ENCODE measurements around the gene PTCD2. TPM values are rescaled to one million over a fixed set of nuclear protein-coding genes. Genes with fewer than 3 reads are reported as not detected.
A peak's percentile ranks its signal among the peaks of the same experiment; 100 is the strongest.
"Not testable (repeated sequence)": the region's sequence is repeated elsewhere in the genome, so short reads cannot be mapped to it uniquely, and the experiment has no call there.

PTCD2 gene
- total RNA-seq, 1 donor from 2014 or later: 17.3 TPM

DNA sequence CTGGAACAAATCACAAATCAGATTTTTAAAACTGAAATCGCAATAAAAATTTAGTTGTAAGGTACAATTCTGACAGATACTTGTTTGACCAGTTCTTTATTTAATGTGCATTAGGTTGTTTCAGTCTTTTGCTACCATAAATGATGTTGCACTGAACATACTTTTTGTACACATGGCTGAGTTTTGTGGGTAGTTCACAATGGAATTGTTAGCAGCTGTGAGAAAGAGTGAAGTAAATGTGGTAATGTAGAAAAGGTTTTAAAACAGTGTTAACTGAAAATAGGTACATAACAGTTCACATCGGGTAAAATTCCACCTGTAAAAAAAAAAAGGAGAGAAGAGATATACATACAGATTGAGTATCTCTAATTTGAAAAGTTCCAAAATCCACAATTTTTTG is 25.7 kb upstream of the PTCD2 start:
- intact Hi-C loops (cut with DNase I): no loop called here
- no peak for DNase-seq (ENCODE audit: low spot score)

DNA sequence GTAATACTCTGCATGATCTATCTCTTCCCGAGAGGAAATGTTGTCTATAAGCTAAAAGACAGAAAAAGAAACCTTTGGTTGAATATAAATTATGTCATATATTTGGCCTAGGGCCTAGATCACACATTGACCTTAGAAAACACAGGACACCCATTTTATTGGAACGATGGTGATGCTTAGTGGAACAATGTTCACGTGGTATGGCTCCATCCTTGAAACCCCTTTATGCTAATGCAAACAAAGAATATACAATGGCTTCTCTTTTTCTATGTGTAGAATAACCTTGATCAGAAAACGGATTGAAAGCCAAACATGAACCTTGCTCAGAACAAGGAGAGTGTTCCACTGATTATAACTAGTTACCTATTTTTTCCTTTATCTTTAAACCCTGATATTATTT is 24.6 kb upstream of the PTCD2 start:
- DNase-seq (ENCODE audit: low spot score): no peak
- intact Hi-C loops (cut with DNase I): no loop called here

DNA sequence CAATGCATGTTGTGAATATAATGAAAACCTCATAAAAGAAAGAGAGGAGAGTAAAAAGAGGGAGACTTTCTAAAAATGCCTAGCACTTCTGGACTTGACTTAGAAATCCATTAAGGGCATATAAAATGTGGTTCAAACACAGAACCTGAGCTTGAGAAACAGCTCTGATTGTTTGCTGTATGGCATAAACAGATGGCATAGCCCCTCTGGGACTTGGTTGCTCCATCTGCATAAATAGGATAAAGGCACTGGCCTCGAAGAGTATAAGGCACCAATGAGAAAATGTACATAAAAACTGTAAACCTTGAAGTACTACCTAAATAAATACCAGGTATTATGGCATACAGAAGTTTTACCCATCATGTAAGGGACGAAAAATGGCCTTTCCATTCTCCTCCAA is 23.9 kb upstream of the PTCD2 start:
- DNase-seq (ENCODE audit: low spot score): no peak
- intact Hi-C loops (cut with DNase I): no loop called here

DNA sequence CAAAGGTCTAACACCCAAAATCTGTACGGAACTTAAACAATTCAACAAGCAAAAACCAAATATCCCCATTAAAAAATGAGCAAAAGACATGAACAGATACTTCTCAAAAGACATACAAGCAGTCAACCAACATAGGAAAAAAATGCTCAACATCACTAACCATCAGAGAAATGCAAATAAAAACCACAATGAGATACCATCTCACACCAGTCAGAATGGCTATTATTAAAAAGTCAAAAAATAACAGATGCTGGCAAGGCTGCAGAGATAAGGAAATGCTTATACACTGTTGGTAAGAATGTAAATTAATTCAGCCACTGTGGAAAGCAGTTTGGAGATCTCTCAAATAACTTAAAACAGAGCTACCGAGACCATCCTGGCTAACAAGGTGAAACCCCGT is 22.0 kb upstream of the PTCD2 start:
- intact Hi-C loops (cut with DNase I): not testable (repeated sequence)

DNA sequence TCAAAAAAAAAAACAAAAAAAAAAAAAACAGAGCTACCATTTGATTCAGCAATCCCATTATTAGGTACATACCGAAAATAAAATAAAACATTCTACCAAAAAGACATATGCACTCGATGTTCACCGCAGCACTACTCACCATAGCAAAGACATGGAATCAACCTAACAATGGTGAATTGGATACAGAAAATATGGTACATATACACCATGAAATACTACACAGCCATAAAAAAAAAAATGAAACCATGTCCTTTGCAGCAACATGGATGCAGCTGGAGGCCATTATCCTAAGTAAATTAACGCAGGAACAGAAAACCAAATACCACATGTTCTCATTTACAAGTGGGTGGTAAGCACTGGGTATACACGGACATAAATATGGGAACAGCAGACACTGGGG is 21.5 kb upstream of the PTCD2 start:
- intact Hi-C loops (cut with DNase I): no loop called here
- DNase-seq (ENCODE audit: low spot score): no peak

More for the DNA sequence above, 22.0 kb upstream of the PTCD2 start:
- DNase-seq (ENCODE audit: low spot score): not testable (repeated sequence)

DNA sequence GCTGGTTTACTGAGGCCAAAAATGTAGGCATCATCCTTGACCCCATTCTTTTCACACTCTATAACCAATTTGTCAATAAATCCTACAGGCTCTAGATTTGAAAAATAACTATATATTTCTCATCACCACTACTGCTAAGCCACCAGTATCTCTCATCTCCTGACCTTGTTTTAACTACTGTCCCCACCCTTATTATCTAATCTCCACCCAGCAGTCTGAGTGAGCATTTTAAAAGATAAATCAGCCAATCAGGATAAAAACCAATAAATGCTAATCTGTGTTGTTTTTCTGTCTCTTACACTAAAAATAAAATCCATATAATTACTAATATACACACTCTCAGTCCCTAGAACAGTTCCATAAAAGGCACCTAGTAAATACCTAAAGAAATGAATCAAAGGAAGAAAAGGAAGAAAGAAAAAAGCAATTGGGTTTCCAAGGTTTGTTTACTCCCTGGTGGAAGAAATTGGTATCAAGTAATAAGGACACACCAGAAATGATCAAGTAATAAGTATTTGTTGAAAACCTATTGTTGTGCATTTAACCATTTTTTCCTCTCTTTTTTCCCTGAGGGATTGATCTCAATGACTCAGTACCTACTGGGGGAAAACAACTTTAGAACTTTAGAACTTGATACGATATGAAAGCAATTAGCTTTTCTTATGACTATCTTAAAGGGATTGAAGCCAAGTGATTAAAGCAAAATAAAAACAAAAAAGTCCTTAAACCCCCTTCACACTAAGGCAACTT is 19.4 kb upstream of the PTCD2 start:
- intact Hi-C loops (cut with DNase I): no loop called here
- no peak for DNase-seq (ENCODE audit: low spot score)

DNA sequence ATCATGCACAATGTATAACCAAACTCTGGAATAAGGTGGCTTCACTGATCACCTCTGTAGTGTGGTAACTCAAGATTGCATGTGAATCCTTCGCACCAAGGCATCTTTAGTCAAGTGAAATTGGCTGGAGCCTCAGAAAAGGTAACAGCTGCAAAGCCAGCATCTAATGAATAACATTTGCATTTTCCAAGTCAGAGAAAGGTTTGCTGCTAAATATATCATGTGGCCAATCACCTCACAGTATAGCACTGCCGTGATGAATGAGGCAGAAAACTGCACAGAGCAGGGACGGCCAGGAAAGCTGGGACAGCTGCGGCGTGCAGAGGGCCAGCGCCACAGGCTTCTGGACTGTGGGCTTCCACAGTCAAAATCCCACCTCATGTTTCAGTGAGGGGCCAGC is 18.6 kb upstream of the PTCD2 start:
- intact Hi-C loops (cut with DNase I): no loop called here
- no peak for DNase-seq (ENCODE audit: low spot score)

DNA sequence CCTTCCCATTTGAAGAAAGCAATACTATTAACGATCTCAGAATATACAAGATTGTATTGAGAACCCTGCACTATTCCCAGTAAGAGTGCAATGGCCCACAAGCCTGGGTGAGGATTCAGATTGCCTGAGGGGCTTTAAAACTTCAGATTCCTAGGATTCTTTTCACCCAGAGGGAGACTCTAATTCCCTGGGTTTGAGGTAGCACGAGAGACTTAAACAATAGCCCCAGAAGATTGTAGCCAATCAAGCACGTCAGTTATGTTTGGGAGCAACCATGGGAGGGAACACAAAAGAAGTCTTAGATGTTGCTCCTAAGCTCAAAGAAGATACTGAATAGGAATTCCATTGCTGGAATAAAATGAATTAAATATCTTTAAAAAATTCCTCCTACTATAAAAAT is 18.0 kb upstream of the PTCD2 start:
- intact Hi-C loops (cut with DNase I): no loop called here
- DNase-seq (ENCODE audit: low spot score): no peak

DNA sequence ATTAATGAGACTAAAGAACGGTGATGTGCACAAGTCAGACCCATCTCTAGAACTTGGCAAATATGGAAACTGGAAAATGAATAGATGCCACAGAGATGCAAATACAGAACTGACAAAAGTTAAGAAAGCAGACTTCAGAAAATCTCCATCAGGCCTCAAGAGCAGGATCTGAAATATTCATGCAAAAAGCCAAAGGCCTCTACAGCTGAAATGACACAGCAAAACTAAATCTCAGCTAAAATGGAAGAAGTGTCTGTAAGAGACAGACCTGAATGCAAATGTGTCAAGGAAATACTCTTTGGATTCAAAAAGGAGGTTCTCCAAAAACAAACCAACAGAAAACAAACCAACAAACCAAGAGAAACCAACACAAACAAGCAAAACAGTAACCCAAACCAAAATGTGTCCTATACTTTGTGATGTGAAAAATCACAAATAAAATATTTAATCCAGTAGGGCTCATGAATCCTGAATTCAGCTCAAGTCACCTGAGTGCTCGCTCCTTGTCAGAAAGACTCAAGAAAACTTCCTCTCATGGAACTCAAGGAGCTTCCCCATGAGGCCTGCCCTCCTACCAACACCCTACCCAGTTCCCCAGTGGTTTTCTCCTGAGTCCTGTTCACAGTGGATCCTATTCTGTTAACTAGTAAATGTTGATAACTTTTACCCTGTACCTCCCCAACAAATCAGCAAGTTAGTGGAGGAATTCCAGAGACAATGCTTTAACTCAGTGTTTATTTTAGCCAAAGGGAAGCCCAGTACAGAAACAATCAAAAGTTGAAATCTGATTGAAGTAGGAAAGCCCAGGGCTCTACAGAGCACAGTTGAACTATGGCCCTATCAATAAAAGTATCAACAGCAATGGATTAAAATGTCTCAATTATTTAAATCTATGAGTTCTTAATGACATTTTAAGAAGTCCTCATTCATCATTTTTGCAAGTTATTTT is 14.7 kb upstream of the PTCD2 start:
- no peak for DNase-seq (ENCODE audit: low spot score)
- intact Hi-C loops (cut with DNase I): loop anchor here (5.0 kb wide), 1 partner anchor 378 kb away; no protein-coding TSS in a partner anchor

DNA sequence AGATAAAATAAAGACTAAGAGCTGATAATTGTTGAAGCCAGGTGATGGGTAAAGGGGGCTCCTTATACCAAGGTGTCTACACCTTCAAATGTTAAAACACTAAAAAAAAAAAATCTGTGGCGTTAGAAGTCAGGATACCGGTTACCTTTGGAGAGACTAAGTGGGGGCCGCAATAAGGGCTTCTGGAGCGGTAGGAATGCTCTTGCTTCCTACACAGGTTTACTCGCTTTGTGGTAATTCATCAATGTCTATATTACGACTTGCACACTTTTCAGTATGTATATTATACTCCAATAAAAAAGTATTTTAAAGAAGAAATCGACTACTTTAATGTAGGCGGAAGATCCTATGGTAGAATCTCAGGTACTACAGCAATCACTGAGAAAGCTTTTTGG is 12.6 kb upstream of the PTCD2 start:
- intact Hi-C loops (cut with DNase I): loop anchor here (5.0 kb wide), 1 partner anchor 380 kb away; no protein-coding TSS in a partner anchor
- DNase-seq (ENCODE audit: low spot score): no peak

DNA sequence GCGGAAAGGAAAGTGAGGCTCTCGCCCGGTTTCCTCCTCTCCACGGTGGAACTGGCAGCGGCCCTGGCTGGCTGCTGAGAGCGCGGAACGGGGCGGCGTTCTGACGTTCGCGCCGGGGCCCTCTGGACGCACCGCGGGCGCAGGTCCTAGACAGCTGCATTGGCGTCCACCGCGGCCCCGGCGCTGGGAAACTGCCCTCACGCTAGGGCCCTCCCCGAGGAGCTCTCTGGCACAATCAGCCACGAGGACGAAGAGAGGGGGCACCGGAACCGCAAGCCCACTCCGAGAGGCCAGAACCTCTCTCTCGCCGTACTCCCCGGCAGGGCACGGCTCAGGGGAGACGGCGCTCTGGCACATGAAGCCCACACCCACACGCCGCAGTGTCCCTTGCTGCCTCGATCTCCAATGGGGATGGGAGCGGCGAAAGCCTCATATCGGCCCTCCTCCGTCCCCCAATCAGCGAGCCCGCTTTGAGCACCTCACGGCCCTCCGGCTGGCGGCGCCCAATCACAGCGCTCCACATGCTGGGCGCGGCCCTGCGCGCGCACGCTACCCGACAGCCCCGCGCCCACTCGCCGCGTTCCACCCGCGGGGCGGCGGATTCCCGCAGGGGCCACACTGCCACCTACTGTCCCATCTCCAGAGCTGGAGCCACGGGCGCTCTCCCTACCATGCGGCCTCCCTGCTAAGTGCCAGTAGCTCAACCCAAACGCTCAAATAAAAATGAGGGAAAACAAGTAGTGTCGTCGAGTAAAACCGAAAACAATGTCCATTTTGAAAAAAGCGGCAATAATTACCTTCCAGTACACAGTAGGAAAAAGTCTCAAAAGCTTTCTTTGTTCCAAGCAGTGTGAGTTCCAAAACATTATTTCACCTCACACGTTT is 12.0 kb upstream of the PTCD2 start:
- intact Hi-C loops (cut with DNase I): loop anchor here (1.0 to 5.0 kb wide), 4 partner anchors 173 to 525 kb away; no protein-coding TSS in a partner anchor
- DNase-seq (ENCODE audit: low spot score): peak; percentile 99

DNA sequence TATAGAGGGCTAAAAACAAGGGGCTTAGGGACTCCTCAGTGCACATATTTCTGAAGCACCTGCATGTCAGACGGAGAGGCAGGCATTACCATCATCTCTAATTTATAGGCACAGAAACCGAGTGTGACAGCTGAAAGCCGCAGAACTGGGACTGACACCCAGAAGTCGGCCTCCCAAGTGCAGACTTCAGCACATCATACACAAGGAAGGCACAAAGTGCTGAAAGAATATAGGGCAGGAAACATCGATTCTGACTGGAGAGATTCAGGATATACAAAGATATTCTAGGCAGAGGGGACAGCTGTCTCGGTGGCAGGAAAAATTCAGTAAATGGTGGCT is 11.4 kb upstream of the PTCD2 start:
- intact Hi-C loops (cut with DNase I): loop anchor here (1.0 to 5.0 kb wide), 4 partner anchors 174 to 526 kb away; no protein-coding TSS in a partner anchor
- no peak for DNase-seq (ENCODE audit: low spot score)

DNA sequence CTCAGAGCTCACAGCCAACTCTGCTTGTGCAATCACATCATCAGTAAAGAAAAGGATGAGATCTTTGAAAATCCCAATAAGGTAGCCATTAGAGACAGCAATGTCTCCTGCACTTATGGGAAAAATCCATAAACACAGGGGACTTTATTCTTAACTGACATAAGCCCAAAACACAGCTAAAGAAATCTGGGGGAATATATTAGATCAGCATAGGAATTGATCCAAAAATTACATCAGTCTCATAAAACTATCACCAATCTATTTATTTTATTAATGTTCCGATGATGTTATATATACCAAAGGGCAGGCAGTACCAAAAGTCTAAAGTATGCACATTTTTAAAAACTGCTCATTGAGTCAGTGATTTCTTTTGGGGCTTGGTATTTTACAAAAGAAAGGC is 7.0 kb upstream of the PTCD2 start:
- intact Hi-C loops (cut with DNase I): no loop called here

DNA sequence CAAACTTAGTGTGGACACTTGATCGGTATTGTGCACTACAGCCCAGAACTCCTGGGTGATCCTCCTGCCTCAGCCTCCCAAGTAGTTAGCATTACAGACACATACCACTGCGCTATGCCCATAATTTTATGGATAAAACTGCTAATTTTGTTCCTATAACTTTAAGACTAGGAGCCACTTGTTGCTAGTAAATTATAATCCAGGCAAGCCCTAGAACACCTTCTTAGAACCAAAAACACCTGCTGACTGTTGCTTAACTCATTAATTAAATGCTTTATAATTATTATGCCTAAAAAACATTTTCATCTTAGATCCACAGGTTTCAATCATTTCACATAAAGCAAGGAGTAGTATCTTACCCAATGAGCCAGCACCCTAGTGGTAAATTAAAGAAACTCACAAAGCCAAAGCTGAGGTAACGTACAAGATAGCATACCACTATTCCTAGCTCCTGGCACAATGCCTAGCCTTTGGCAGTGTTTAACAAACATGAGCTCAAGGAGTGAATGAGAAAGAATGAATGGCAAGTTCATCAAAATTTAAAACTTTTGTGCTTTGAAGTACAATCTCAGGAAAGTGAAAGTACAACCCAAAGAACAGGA is 5.5 kb upstream of the PTCD2 start:
- DNase-seq (ENCODE audit: low spot score): no peak
- intact Hi-C loops (cut with DNase I): no loop called here

More for the DNA sequence above, 7.0 kb upstream of the PTCD2 start:
- DNase-seq (ENCODE audit: low spot score): no peak

DNA sequence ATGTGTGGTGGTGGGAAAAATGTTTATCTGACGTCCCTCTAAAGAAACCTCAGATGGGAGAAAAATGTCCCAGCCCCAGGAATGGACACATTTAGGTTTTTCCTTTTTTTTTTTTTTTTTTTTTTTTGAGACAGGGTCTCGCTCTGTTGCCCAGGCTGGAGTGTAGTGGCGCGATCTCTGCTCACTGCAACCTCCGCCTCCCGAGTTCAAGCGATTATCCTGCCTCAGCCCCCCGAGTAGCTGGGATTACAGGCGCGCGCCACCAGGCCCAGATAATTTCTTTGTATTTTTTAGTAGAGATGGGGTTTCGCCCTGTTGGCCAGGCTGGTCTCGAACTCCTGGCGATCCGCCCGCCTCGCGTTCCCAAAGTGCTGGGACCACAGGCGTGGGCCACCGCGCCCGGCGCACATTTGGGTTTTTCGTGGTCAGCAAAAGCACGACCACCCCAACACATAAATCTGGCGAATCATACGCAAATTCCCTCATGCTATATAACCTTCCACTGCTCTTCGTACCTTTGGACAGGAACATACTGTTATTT is 668 bp upstream of the PTCD2 start:
- DNase-seq (ENCODE audit: low spot score); intact Hi-C loops (cut with DNase I): not testable (repeated sequence)

DNA sequence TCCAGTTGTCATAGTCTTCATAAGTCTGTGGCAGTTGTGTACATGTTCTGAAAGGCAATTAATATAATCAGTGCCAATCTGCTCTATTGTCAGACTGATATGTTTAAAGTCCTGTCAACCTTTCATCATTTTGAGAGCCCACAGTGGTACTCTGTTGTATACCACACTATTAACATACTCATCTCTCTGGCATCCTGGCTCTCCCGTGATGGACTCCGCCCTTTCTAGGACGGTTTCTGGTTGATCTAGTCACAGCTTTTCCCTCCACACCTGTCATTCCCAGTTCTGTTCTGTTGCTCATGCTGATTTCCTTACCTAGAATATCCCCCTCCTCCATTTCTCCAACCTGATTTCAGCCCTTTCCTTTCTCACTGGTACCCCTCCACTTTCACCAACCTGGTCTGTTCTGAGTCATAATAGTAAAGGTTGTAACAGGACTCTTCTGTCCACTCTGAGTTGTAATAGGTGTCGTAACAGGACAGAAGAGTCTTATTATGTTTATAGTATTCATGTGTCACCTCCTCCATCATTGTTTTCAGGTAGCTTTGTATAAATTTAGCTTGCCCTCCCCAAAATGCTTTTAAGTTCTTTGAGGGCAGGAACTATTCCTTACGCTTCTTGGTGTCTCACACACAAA is 4.1 kb downstream of the PTCD2 start:
- DNase-seq (ENCODE audit: low spot score): no peak
- intact Hi-C loops (cut with DNase I): no loop called here

DNA sequence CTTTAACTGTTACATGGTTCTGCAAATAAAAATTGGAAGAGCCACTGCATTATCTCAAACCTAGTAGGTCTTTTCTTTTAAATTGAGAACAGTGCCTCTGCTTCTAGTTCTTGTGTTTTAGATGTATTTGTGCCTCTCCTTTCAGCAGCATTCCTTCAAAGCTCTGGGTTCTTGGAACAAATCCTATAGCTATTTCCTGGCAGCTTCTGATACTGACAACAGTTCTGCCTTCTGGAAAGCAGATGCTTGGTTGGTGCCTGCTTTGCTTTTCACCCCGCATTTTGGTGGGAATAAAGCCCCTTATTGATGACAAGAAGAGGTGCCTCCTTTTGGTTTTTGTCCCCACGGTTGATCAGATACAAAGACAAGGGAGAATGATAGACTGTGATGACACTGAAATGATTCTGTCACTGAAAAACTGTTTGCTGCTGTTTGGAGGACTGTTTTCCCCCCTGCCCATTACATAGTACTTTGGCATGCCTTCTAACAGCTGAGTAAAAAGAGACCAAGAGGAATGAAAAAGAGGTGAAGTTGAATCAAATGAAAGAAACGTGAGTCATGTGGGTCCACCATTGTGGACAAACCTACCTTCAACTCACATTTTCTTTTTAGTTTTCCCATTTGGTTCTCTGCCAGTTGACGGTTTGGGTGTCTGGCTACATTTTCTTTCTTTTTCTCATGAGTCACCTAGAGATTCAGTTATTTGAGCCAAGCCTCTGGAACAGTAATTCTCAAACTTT is 5.6 kb downstream of the PTCD2 start:
- no peak for DNase-seq (ENCODE audit: low spot score)
- intact Hi-C loops (cut with DNase I): no loop called here

DNA sequence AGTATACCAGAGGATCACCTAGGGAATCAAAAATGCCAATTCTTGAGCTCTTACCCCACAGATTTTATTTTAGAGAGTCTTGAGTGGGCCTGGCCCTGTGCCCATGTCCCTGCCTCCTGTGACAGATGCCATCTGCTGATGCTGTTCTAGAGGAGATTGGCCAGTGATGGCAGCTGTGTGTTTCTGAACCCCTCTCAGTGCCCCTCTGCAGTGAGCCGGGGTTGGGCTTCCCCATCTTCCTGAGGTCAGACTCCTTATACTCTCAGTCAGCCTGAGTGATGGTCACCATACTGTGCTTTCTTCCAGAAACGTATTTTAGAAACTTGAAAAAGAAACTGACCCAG is 6.1 kb downstream of the PTCD2 start:
- DNase-seq (ENCODE audit: low spot score): no peak
- intact Hi-C loops (cut with DNase I): no loop called here

Measured in cardiac septum (tissue), 1 donor.